ENCODE data around the gene CEP85L. TPM values are rescaled to one million over a fixed set of nuclear protein-coding genes. Genes with fewer than 3 reads are reported as not detected.

CEP85L gene
- total RNA-seq, 1 donor from 2014 or later, result 19.3 TPM

- Mint-ChIP-seq H3K27me3 (ENCODE audit: low read depth, unreplicated experiment) (no peaks in the 10 kb centered on the region), H3K4me3 (ENCODE audit: unreplicated experiment) (peak overlapping the region; percentile 8), H3K36me3 (ENCODE audit: low read depth, unreplicated experiment) (peaks cover 13% of the 10 kb centered on the region), H3K9me3 (ENCODE audit: unreplicated experiment) (peaks cover 17% of the 10 kb centered on the region), H3K27ac (ENCODE audit: unreplicated experiment) (no peak overlapping the region), H3K4me1 (ENCODE audit: low read depth, unreplicated experiment) (no peaks in the 10 kb centered on the region)
- DNase-seq (ENCODE audit: low read depth) (no peak), FAIRE-seq (no peak)
- Histone ChIP-seq H3K4me1 (ENCODE audit: insufficient read depth, low read length) (no peaks in the 10 kb centered on the region), H3K4me2 (ENCODE audit: low read length) (no peak overlapping the region), H3K27me3 (ENCODE audit: insufficient read depth, low read length) (no peaks in the 10 kb centered on the region), H3K36me3 (ENCODE audit: insufficient read depth, low read length) (peaks cover 6% of the 10 kb centered on the region), H3K79me2 (ENCODE audit: insufficient read depth, low read length) (peaks cover 63% of the 10 kb centered on the region), H3K4me3 (ENCODE audit: insufficient read depth, low read depth, low read length) (no peak overlapping the region), H3K27ac (ENCODE audit: low read depth, low read length) (no peak overlapping the region), H3K9ac (ENCODE audit: low read length) (no peak overlapping the region), H4K20me1 (ENCODE audit: insufficient read depth, low read length) (peaks cover 19% of the 10 kb centered on the region), H2AFZ (ENCODE audit: low read depth, low read length) (no peak overlapping the region), H3K9me3 (ENCODE audit: insufficient read depth, low read depth, low read length) (peaks cover 13% of the 10 kb centered on the region)
- TF ChIP-seq CTCF (IDR thresholded peaks at IDR 0.05; ENCODE audit: insufficient read depth, low read depth, low read length) (no peak), EZH2 (IDR thresholded peaks at IDR 0.05; ENCODE audit: insufficient read depth, low read length) (no peak)
These were observed 80.3 kb downstream of the CEP85L start for GRCh38 chr6:118571121-118571520.

- Mint-ChIP-seq H3K4me1 (ENCODE audit: low read depth, unreplicated experiment) (no peaks in the 10 kb centered on the region), H3K4me3 (ENCODE audit: unreplicated experiment) (no peak overlapping the region), H3K36me3 (ENCODE audit: low read depth, unreplicated experiment) (peaks cover 6% of the 10 kb centered on the region), H3K27ac (ENCODE audit: unreplicated experiment) (no peak overlapping the region), H3K9me3 (ENCODE audit: unreplicated experiment) (peaks cover 10% of the 10 kb centered on the region), H3K27me3 (ENCODE audit: low read depth, unreplicated experiment) (no peaks in the 10 kb centered on the region)
- peaks cover 15% of the 10 kb centered on the region for H4K20me1 ChIP-seq (ENCODE audit: insufficient read depth, low read length)
- H3K79me2 ChIP-seq (ENCODE audit: insufficient read depth, low read length), result peaks cover 50% of the 10 kb centered on the region
- H3K9ac ChIP-seq (ENCODE audit: low read length), result no peak overlapping the region
- H3K9me3 ChIP-seq (ENCODE audit: insufficient read depth, low read depth, low read length), result peaks cover 7% of the 10 kb centered on the region
- DNase-seq (ENCODE audit: low read depth), result no peak
- TF ChIP-seq EZH2 (IDR thresholded peaks at IDR 0.05; ENCODE audit: insufficient read depth, low read length), result no peak
- no peak for TF ChIP-seq CTCF (IDR thresholded peaks at IDR 0.05; ENCODE audit: insufficient read depth, low read depth, low read length)
- no peak overlapping the region for H3K27ac ChIP-seq (ENCODE audit: low read depth, low read length)
- no peaks in the 10 kb centered on the region for H3K27me3 ChIP-seq (ENCODE audit: insufficient read depth, low read length)
- no peak overlapping the region for H3K4me3 ChIP-seq (ENCODE audit: insufficient read depth, low read depth, low read length)
- no peak for FAIRE-seq
- H3K36me3 ChIP-seq (ENCODE audit: insufficient read depth, low read length), result peaks cover 11% of the 10 kb centered on the region
- no peak overlapping the region for H2AFZ ChIP-seq (ENCODE audit: low read depth, low read length)
- H3K4me1 ChIP-seq (ENCODE audit: insufficient read depth, low read length), result no peaks in the 10 kb centered on the region
- H3K4me2 ChIP-seq (ENCODE audit: low read length), result no peak overlapping the region
These were observed 81.9 kb downstream of the CEP85L start for GRCh38 chr6:118569498-118569897.

- no peak overlapping the region for H3K4me2 ChIP-seq (ENCODE audit: low read length)
- H3K4me1 Mint-ChIP-seq (ENCODE audit: low read depth, unreplicated experiment), result peaks cover 3% of the 10 kb centered on the region
- no peak overlapping the region for H3K27ac Mint-ChIP-seq (ENCODE audit: unreplicated experiment)
- no peak overlapping the region for H3K9ac ChIP-seq (ENCODE audit: low read length)
- H3K4me3 Mint-ChIP-seq (ENCODE audit: unreplicated experiment), result no peak overlapping the region
- H3K27me3 Mint-ChIP-seq (ENCODE audit: low read depth, unreplicated experiment), result no peaks in the 10 kb centered on the region
- no peak overlapping the region for H2AFZ ChIP-seq (ENCODE audit: low read depth, low read length)
- H3K9me3 ChIP-seq (ENCODE audit: insufficient read depth, low read depth, low read length), result no peaks in the 10 kb centered on the region
- no peak overlapping the region for H3K27ac ChIP-seq (ENCODE audit: low read depth, low read length)
- H3K27me3 ChIP-seq (ENCODE audit: insufficient read depth, low read length), result no peaks in the 10 kb centered on the region
- peaks cover 7% of the 10 kb centered on the region for H3K36me3 ChIP-seq (ENCODE audit: insufficient read depth, low read length)
- H3K79me2 ChIP-seq (ENCODE audit: insufficient read depth, low read length), result peaks cover 38% of the 10 kb centered on the region
- peaks cover under 1% of the 10 kb centered on the region for H3K9me3 Mint-ChIP-seq (ENCODE audit: unreplicated experiment)
- no peak overlapping the region for H3K4me3 ChIP-seq (ENCODE audit: insufficient read depth, low read depth, low read length)
- no peaks in the 10 kb centered on the region for H3K36me3 Mint-ChIP-seq (ENCODE audit: low read depth, unreplicated experiment)
- DNase-seq (ENCODE audit: low read depth) (no peak), FAIRE-seq (no peak)
- TF ChIP-seq CTCF (IDR thresholded peaks at IDR 0.05; ENCODE audit: insufficient read depth, low read depth, low read length), result no peak
- TF ChIP-seq EZH2 (IDR thresholded peaks at IDR 0.05; ENCODE audit: insufficient read depth, low read length), result no peak
- H4K20me1 ChIP-seq (ENCODE audit: insufficient read depth, low read length), result peaks cover 15% of the 10 kb centered on the region
- H3K4me1 ChIP-seq (ENCODE audit: insufficient read depth, low read length), result no peaks in the 10 kb centered on the region
These were observed 83.4 kb downstream of the CEP85L start for GRCh38 chr6:118567974-118568373.
